Measurements from ENCODE around the gene KDM5D.
A peak's percentile ranks its signal among the peaks of the same experiment; 100 is the strongest.

The KDM5D gene

GRCh38 chrY:19744381-19745378, at the start of gene KDM5D:
KDM5D (minus strand) TSS chrY:19744726; CDS start chrY:19744534, 192 bp downstream.
- peak; percentile 28 to 46 (median 35) for DNase-seq (ENCODE audit: low read depth in 3 of 3)

DNA sequence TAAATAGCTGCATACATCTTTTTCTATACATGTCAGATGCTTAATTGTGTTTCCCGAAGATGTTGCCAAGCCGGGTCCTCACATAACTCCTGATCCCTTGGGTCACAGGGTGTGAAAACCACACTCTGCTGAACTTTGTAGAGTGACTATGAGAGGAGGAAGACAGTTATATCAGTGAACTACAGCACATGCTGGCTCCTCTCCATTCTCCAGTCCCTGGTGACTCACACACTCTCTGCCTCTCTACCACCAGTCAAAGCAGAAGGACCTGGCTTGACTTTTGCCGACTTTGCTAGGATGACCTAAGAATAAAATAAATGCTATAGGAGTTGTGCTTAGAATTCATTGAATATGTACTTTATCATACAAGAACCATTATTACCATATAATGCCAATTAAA, 23.8 kb upstream of the KDM5D start:
- no peak for DNase-seq (ENCODE audit: low read depth in 3 of 3)

DNA sequence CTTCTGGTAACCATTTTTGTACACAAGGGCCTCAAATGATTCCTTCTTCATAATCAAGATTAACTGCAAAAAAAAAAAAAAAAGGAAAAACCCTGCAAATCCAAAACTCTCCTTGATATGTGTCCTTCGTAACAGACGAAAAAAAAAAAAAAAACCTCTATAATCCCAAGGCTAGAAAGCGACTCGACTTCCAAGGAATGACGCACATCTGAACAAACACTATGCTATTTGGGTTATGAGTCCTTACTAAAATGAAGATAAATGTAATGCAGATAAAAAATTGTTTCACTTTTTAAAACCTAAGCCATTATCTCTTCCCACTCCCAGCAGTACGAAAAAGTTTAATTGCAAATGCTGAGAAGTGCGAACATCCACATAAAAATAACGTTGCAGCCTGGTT, 1.2 kb downstream of the KDM5D start:
- no peak for DNase-seq (ENCODE audit: low read depth in 3 of 3)

GRCh38 chrY:19742153-19742552, 2.4 kb downstream of the KDM5D start:
- no peak for DNase-seq (ENCODE audit: low read depth in 3 of 3)

GRCh38 chrY:19734425-19734824, 10.1 kb downstream of the KDM5D start:
- no peak for DNase-seq (ENCODE audit: low read depth in 3 of 3)

- DNase-seq (ENCODE audit: low read depth in 3 of 3): no peak
These were observed 26.6 kb downstream of the KDM5D start for GRCh38 chrY:19717950-19718349.

- no peak for DNase-seq (ENCODE audit: low read depth in 3 of 3)
These were observed 27.4 kb downstream of the KDM5D start for GRCh38 chrY:19717146-19717545.

DNA sequence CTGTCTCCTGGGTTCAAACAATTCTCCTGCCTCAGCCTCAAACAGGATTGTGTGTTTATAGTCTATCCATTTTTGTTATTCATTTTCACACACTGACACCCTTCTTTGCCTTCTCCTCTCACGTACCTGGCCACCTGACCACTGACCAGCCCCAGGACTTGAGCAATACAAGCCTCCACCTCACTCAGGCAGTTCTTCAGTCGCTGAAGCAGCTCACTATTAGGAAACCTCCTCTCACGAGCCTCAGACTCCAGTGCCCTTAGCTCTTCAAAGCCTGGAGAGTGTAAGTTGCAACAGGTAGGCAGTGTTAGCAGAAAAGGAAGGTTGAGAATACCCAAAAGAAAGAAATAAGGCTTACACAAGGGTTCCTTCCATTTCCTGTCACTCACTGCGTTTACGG, 29.3 kb downstream of the KDM5D start:
- no peak for DNase-seq (ENCODE audit: low read depth in 3 of 3)

DNA sequence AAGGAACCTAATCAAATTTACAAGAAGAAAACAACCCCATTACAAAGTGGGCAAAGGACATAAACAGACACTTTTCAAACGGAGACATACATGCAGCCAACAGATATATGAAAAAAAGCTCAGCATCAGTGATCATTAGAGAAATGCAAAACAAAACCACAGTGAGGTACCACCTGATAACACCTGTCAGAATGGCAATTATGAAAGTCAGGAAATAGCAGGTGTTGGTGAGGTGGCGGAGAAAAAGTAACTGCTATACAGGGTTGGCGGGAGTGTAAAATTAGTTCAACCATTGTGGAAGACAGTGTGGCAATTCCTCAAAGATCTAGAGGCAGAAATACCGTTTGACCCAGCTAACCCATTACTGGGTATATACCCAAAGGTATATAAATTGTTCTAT, 31.1 kb downstream of the KDM5D start:
- DNase-seq (ENCODE audit: low read depth in 3 of 3): no peak

DNA sequence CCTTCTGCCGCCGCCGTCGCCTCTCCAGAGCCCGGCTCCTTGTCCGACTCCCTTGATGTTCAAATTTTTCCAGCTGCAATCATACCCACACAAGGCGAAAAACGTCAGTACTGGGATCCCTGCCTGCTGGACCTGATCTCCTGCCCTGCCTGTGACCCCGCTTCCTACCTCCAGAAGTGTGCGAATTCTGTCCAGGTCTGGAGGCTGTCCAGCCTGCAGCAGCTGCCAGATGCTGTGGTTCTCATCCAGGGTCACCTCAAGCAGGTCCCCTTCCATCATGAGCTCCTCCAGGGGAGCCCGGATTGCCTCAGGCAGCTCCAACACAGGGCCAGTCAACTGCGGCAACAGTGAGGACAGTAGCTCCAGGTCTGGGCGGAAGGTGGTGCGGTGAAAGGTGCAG, 38.3 kb downstream of the KDM5D start:
- DNase-seq (ENCODE audit: low read depth in 3 of 3): no peak

GRCh38 chrY:19698495-19698894, 46.0 kb downstream of the KDM5D start:
- no peak for DNase-seq (ENCODE audit: low read depth in 3 of 3)

GRCh38 chrY:19680821-19681220, 63.7 kb downstream of the KDM5D start:
- DNase-seq (ENCODE audit: low read depth in 3 of 3): no peak
